GM12878 (cell line): ENCODE data around the gene PSMB8. TPM values are rescaled to one million over a fixed set of nuclear protein-coding genes. Genes with fewer than 3 reads are reported as not detected.

Experiments used
- ATAC-seq: fragments of 200-7000 bp; cut with Tn5 transposase; 3 replicates; pipeline ENCODE4 v1.9.1; 2020; ENCODE audit warnings: mild to moderate bottlenecking, moderate library complexity
- BruUV-seq: library from RNA; stranded (reverse); fragments of 400-500 nt; replicated peaks from 2 replicates; lab custom pipeline; 2021; lab: Mats Ljungman, UMichigan
- CTCF ChIA-PET: fragments of 300-600 bp; sonication (Branson Sonifier 250); formaldehyde crosslinking; extraction: SDS; loops from one replicate; lab custom pipeline; 2021; ENCODE audit warnings: inconsistent platforms; lab: Yijun Ruan, JAX
- POLR2A ChIA-PET: fragments of 350-600 bp; formaldehyde crosslinking; extraction: SDS; loops from one replicate; lab custom pipeline; 2021; ENCODE audit warnings: inconsistent platforms; lab: Charles Lee
- RAD21 ChIA-PET: fragments of 300-600 bp; sonication (Branson Sonifier 250); formaldehyde crosslinking; loops from one replicate; lab custom pipeline; 2023; ENCODE audit warnings: antibody characterized with exemption; ENCODE audit not compliant: unreplicated experiment; lab: Charles Lee
- SMC1A ChIA-PET: fragments of 300-600 bp; sonication (Branson Sonifier 250); formaldehyde crosslinking; loops from one replicate; lab custom pipeline; 2023; ENCODE audit not compliant: unreplicated experiment, uncharacterized antibody; lab: Charles Lee
- DNase-seq: peaks from one replicate; pipeline ENCODE4 v3.0.0-alpha.2; 2011; ENCODE audit warnings: low read depth, low spot score
- FAIRE-seq: peaks from 3 replicates; lab custom pipeline; 2011; peaks lifted over from hg19 to GRCh38; lab: Jason Lieb, UNC
- H2AFZ ChIP-seq: 2 replicates; pipeline ENCODE4 v1.6.0; 2011; ENCODE audit warnings: low read depth, low read length, control low read depth; ENCODE audit not compliant: control insufficient read depth
- H3K27ac ChIP-seq: 2 replicates; pipeline ENCODE4 v1.5.1; 2011; ENCODE audit warnings: control low read depth; ENCODE audit not compliant: control insufficient read depth, insufficient read depth
- H3K27me3 ChIP-seq, 2 experiments: replicated peaks in 1 of 2; 2 replicates each; pipeline versions ENCODE4 v1.6.0 to v1.6.1; 2011; ENCODE audit warnings: low read length in 1 of 2; ENCODE audit not compliant: control insufficient read depth in 2 of 2, insufficient read depth in 2 of 2
- H3K36me3 ChIP-seq, 2 experiments: 2 replicates each; pipeline ENCODE4 v1.5.1; 2011; ENCODE audit warnings: low read length in 1 of 2; ENCODE audit not compliant: control insufficient read depth in 2 of 2, insufficient read depth in 2 of 2
- H3K4me1 ChIP-seq: 2 replicates; pipeline ENCODE4 v1.6.1; 2011; ENCODE audit warnings: mild to moderate bottlenecking, low read length, moderate library complexity, mixed read lengths; ENCODE audit not compliant: control insufficient read depth, insufficient read depth
- H3K4me2 ChIP-seq: 2 replicates; pipeline ENCODE4 v1.6.0; 2011; ENCODE audit warnings: control low read depth; ENCODE audit not compliant: control insufficient read depth, insufficient read depth
- H3K4me3 ChIP-seq: fragments of 200-600 bp; sonication (generic); 2 replicates; pipeline ENCODE4 v1.5.1; 2016
- H3K79me2 ChIP-seq: 2 replicates; pipeline ENCODE4 v1.6.0; 2011; ENCODE audit warnings: low read length; ENCODE audit not compliant: control insufficient read depth, insufficient read depth
- H3K9ac ChIP-seq: 2 replicates; pipeline ENCODE4 v1.8.0; 2011; ENCODE audit warnings: low read length, control low read depth, mixed read lengths; ENCODE audit not compliant: control insufficient read depth, insufficient read depth
- H3K9me3 ChIP-seq: replicated peaks from 3 replicates; pipeline ENCODE4 v1.5.1; 2011; ENCODE audit warnings: mild to moderate bottlenecking, low read length; ENCODE audit not compliant: control insufficient read depth, insufficient read depth
- H4K20me1 ChIP-seq: 2 replicates; pipeline ENCODE4 v1.6.0; 2011; ENCODE audit not compliant: control insufficient read depth, insufficient read depth
- BHLHE40 ChIP-seq, 2 experiments: fragments of 450-650 bp in 1 of 2; IDR thresholded peaks; 2 replicates each; pipeline ENCODE4 v1.6.1; 2011 to 2017; ENCODE audit warnings: low read depth in 2 of 2, borderline replicate concordance in 1 of 2, improper control_type of control experiment in 1 of 2, low read length in 1 of 2, mild to moderate bottlenecking in 1 of 2
- JUNB ChIP-seq: IDR thresholded peaks from 2 replicates; pipeline ENCODE4 v1.6.1; 2016; ENCODE audit warnings: antibody characterized with exemption, mild to moderate bottlenecking
- NFIC ChIP-seq: IDR thresholded peaks from 2 replicates; pipeline ENCODE4 v1.6.1; 2012; ENCODE audit warnings: low read depth, mild to moderate bottlenecking, inconsistent platforms, low read length, moderate library complexity
- NFYB ChIP-seq: IDR thresholded peaks from 2 replicates; pipeline ENCODE4 v1.6.1; 2011; ENCODE audit warnings: low read depth, mild to moderate bottlenecking, low read length, improper control_type of control experiment, moderate library complexity; ENCODE audit not compliant: insufficient read depth
- POU2F2 ChIP-seq: IDR thresholded peaks from 3 replicates; pipeline ENCODE4 v1.6.1; 2011; ENCODE audit warnings: low read depth, mild to moderate bottlenecking, low read length, borderline replicate concordance
- RBBP5 ChIP-seq: fragments of 200-600 bp; sonication (generic); conservative IDR thresholded peaks from 2 replicates; pipeline ENCODE4 v1.6.1; 2016
- SMARCA5 ChIP-seq: fragments of 450-650 bp; IDR thresholded peaks from 2 replicates; pipeline ENCODE4 v1.6.1; 2017; ENCODE audit warnings: mild to moderate bottlenecking
- SPI1 ChIP-seq: IDR thresholded peaks from 2 replicates; pipeline ENCODE4 v1.6.1; 2011; ENCODE audit warnings: low read depth, mild to moderate bottlenecking, low read length, moderate library complexity, borderline replicate concordance; ENCODE audit not compliant: insufficient read depth
- WRNIP1 ChIP-seq: IDR thresholded peaks from 2 replicates; pipeline ENCODE4 v1.6.1; 2011; ENCODE audit warnings: low read depth, low read length, improper control_type of control experiment, borderline replicate concordance
- ZNF274 ChIP-seq: IDR thresholded peaks from one replicate; pipeline ENCODE4 v1.8.0; 2011; ENCODE audit not compliant: insufficient read length, insufficient read depth
- WGBS: methylation state at CpG from one replicate; pipeline ENCODE4 v1.1.6; 2016; ENCODE audit warnings: low lambda C conversion rate; ENCODE audit not compliant: insufficient replicate concordance, insufficient coverage; ENCODE audit errors: missing lambda C conversion rate; 5-methylcytosine and 5-hydroxymethylcytosine counted together
- in situ Hi-C: fragments of 300-500 bp; cut with MboI; formaldehyde crosslinking; loops from 9 replicates; pipeline ENCODE4 v1.14.3; 2018; ENCODE audit warnings: mixed read lengths
- intact Hi-C: fragments of 100-400 bp; cut with micrococcal nuclease; formaldehyde crosslinking; loops from one replicate; pipeline ENCODE4 v1.14.2; 2022; ENCODE audit not compliant: unreplicated experiment
- polyA plus RNA-seq, 11 experiments: library from polyadenylated mRNA; depleted of rRNA in 4 of 11; unstranded in 6 of 11; stranded (reverse) in 5 of 11; fragments of >200 nt; fragmentation: Nextera tagmentation in 4 of 11; fragmentation: Illumina TruSeq in 1 of 11; extraction: Ambion mirVana in 4 of 11; extraction: Trizol in 1 of 11; gene quantifications; 1 replicate in 1 of 11; 2 replicates in 10 of 11; pipeline versions ENCODE4 v1.2.1 to v1.2.3, GENCODE V29; 2011 to 2016; ENCODE audit warnings: inconsistent platforms in 2 of 11, missing spikeins in 2 of 11, low read depth in 1 of 11
- total RNA-seq, 4 experiments: library from RNA; depleted of rRNA in 3 of 4; stranded (reverse); fragments of >200 nt in 3 of 4; fragmentation: Illumina TruSeq in 1 of 4; extraction: Trizol in 1 of 4; gene quantifications; 2 replicates each; pipeline versions ENCODE4 v1.2.1 to v1.2.3, GENCODE V29; 2013 to 2021

PSMB8 gene
- total and polyA plus RNA-seq, 10 of the 15 experiments (the other 5 are each of a cell fraction or from before 2014, with no cell fraction given), result 304 to 557 (median 379) TPM

DNA sequence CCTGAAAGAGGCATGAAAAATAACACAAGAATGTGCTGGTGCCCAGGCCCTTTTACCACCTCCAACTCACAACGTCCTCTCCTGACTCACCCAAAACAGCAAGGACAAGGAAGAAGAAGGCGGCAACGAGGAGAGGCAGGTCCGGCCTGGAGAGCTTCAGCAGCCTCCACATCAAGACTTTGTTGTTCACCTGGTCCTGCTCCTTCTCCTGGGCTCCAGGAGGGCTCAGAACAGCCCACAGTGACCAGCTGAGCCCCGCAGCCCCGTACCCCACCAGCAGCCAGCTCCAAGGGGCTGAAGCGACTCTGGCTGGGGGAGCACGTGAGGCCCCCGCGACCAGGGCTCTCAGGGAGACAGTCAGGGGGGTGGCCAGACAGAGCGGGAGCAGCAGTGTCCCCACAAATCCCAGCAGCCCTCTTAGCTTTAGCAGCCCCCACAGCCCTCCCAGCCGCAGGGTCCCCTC, 6.2 kb downstream of the PSMB8 start (continued):
- TF ChIP-seq BHLHE40 (IDR thresholded peaks at IDR 0.05; ENCODE audit: borderline replicate concordance in 1 of 2, low read depth in 2 of 2, low read length in 1 of 2) (peak in 1 of 2 experiments; percentile 77; a peak in 2 of 4 replicates), POU2F2 (no peak)

DNA sequence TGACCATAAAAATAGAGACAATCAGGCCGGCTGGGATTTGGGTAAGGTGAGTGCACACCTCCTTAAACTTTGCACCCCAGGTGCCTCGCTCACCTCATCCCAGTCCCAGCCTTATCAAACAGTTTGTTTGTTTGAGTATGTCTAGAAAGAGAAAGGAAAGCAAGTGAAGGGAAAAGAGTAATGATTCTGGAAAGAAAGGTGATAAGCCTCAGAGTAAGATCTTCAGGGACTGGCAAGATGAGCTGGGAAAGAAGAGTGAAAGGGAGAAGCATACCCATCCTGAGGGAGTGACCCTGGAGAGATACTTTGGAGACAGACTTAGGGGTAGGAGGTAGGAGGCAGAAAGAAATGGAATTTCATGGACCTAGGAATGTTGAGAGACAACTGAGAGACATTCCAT, 7.0 kb downstream of the PSMB8 start:
- ChIA-PET CTCF (interaction anchor here (1.6 to 10.7 kb wide), 7 partner anchors 20 to 148 kb away, joined by 4 to 311 read pairs (median 25); partner anchors contain the start of genes HLA-DMA, PSMB9 and TAP1), POLR2A (interaction anchor here (1.8 to 10.5 kb wide), 2 partner anchors 9 to 20 kb away, joined by 7 to 357 read pairs; partner anchors contain the start of genes PSMB9 and TAP1), RAD21 (interaction anchor here (1.9 to 10.5 kb wide), 4 partner anchors 20 to 136 kb away, joined by 7 to 269 read pairs (median 12); partner anchors contain the start of genes PSMB9 and TAP1), SMC1A (interaction anchor here (1.4 to 6.8 kb wide), 4 partner anchors 13 to 32 kb away, joined by 3 to 226 read pairs (median 72); partner anchors contain the start of genes PSMB9 and TAP1)
- H3K4me2 ChIP-seq, result peak overlapping the region; percentile 72
- peak overlapping the region; percentile 35; the same call in 1 of the 2 replicates for H3K27ac ChIP-seq
- 47% methylated on average over 2 of the region's 2 CpGs for WGBS
- BruUV-seq, result TSS peak; percentile 3
- no peak for ATAC-seq
- FAIRE-seq, result no peak
- peak overlapping the region; percentile 87 for H3K9ac ChIP-seq
- no peak overlapping the region for H2AFZ ChIP-seq
- peaks cover 41% of the 10 kb centered on the region for H3K79me2 ChIP-seq
- no peaks in the 10 kb centered on the region for H4K20me1 ChIP-seq
- no peak for DNase-seq
- H3K4me1 ChIP-seq, result peaks cover 52% of the 10 kb centered on the region
- intact Hi-C loops (no loop called here), in situ Hi-C loops (no loop called here)
- no peaks in the 10 kb centered on the region; the same call in 2 of the 3 replicates for H3K9me3 ChIP-seq
- no peaks in the 10 kb centered on the region for H3K27me3 ChIP-seq
- peaks cover 7 to 52% of the 10 kb centered on the region in 2 experiments for H3K36me3 ChIP-seq
- no peak for TF ChIP-seq RBBP5
- no peak for TF ChIP-seq SPI1
- TF ChIP-seq WRNIP1, result no peak
- no peak for TF ChIP-seq NFYB
- TF ChIP-seq NFIC, result no peak
- TF ChIP-seq JUNB, result no peak
- TF ChIP-seq SMARCA5, result no peak
- no peak for TF ChIP-seq ZNF274
- H3K4me3 ChIP-seq, result peak overlapping the region; percentile 95
